Fibroblast of the aortic adventitia (primary cell): ENCODE measurements around the gene CTU2. TPM values are rescaled to one million over a fixed set of nuclear protein-coding genes. Genes with fewer than 3 reads are reported as not detected.

ENCODE experiments used
- DNase-seq: peaks from one replicate; pipeline ENCODE4 v3.0.0-alpha.2; 2010; ENCODE audit warnings: low read depth
- H3K4me3 ChIP-seq: 2 replicates; pipeline ENCODE4 v1.5.1; 2011; ENCODE audit warnings: low read depth, mild to moderate bottlenecking, control low read depth, low read length, moderate library complexity
- total RNA-seq: library from RNA; depleted of rRNA; stranded (reverse); fragments of >200 nt; gene quantifications from 2 replicates; pipeline ENCODE4 v1.2.3, GENCODE V29; 2012; ENCODE audit warnings: low replicate concordance
- TF ChIP-seq, protein P1 (sequence below): IDR thresholded peaks from 2 replicates; pipeline ENCODE4 v1.5.1; 2011; ENCODE audit warnings: mild to moderate bottlenecking, low read length, control low read depth, inconsistent platforms; ENCODE audit not compliant: insufficient read depth

Gene CTU2
- total RNA-seq, 1 donor: 15.2 TPM

GRCh38 chr16:88730632-88731607 lies 24.6 kb downstream of the CTU2 start:
- no peak for DNase-seq
- H3K4me3 ChIP-seq: no peak overlapping the region
- TF ChIP-seq, protein P1, sequence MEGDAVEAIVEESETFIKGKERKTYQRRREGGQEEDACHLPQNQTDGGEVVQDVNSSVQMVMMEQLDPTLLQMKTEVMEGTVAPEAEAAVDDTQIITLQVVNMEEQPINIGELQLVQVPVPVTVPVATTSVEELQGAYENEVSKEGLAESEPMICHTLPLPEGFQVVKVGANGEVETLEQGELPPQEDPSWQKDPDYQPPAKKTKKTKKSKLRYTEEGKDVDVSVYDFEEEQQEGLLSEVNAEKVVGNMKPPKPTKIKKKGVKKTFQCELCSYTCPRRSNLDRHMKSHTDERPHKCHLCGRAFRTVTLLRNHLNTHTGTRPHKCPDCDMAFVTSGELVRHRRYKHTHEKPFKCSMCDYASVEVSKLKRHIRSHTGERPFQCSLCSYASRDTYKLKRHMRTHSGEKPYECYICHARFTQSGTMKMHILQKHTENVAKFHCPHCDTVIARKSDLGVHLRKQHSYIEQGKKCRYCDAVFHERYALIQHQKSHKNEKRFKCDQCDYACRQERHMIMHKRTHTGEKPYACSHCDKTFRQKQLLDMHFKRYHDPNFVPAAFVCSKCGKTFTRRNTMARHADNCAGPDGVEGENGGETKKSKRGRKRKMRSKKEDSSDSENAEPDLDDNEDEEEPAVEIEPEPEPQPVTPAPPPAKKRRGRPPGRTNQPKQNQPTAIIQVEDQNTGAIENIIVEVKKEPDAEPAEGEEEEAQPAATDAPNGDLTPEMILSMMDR: no peak

DNA sequence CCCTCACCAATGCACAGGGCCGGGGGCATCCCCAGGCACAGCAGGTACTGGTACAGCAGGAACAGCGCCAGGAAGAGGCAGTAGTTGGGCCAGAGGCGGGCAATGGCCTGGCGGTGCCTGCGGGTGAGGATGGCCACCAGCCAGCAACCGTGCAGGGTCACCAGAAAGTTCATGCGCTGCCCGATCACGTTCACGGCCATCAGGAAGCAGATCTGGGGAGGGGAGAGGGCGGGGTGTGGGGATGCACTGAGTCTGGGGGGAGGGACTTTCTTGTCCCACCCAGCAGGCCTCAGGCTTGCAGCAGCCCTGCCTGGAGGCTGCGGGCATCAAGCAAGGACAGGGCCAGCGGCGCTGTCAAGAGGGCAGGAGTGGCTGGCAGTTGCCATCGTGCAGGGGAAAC lies 25.4 kb downstream of the CTU2 start:
- TF ChIP-seq, protein P1: no peak
- no peak overlapping the region for H3K4me3 ChIP-seq
- no peak for DNase-seq

GRCh38 chr16:88732172-88732960 lies 26.1 kb downstream of the CTU2 start:
- no peak overlapping the region for H3K4me3 ChIP-seq
- TF ChIP-seq, protein P1: no peak
- DNase-seq: no peak

- DNase-seq: no peak
- H3K4me3 ChIP-seq: no peak overlapping the region
- TF ChIP-seq, protein P1: no peak
Measured at GRCh38 chr16:88732961-88733294, 26.6 kb downstream of the CTU2 start.

GRCh38 chr16:88733630-88734360 lies 27.5 kb downstream of the CTU2 start:
- DNase-seq: no peak
- TF ChIP-seq, protein P1: no peak
- H3K4me3 ChIP-seq: no peak overlapping the region

GRCh38 chr16:88734361-88734728 lies 28.0 kb downstream of the CTU2 start:
- TF ChIP-seq, protein P1: no peak
- no peak for DNase-seq
- H3K4me3 ChIP-seq: no peak overlapping the region
